ENCODE results near the gene CCDC68.

Gene CCDC68

DNA sequence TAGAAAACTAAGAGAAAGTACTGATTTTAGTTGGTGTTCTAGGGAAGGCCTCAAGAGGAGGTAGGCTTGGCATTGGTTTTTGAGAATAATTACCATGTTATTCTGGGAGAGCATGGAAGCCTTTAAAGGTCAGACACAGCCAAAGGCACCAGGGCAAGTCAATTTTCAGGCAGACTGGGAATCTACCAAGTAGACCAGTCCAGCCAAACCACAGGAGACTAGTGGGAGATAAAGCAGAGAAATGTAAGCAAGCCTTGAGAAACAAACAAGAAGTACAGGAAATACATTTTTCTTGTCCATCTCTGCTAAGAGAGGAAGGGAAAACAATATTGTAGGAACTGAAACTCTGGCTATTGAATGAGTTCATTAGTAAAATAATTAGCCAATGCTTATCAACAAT, 5.5 kb upstream of the CCDC68 start:
- CTCF ChIA-PET = interaction anchor here (0.7 to 1.3 kb wide), 2 partner anchors 18 to 285 kb away, joined by 3 to 5 read pairs; no protein-coding TSS in a partner anchor
- no peaks in the 10 kb centered on the region for H3K4me1 ChIP-seq (ENCODE audit: control insufficient read depth, insufficient read depth, low read length)

GRCh38 chr18:54962919-54963645, 3.8 kb upstream of the CCDC68 start:
- H3K4me3 ChIP-seq (ENCODE audit: low read depth, low read length) = no peak overlapping the region
- H3K27ac ChIP-seq (ENCODE audit: extremely low read depth, low read depth, low read length) = no peak overlapping the region
- no peaks in the 10 kb centered on the region for H3K9me3 ChIP-seq (ENCODE audit: control insufficient read depth, insufficient read depth, low read depth, low read length)
- H3K36me3 ChIP-seq (ENCODE audit: control insufficient read depth in 2 of 2, insufficient read depth in 1 of 2, low read length in 2 of 2) = no peaks in the 10 kb centered on the region
- ChIA-PET POLR2A (no interaction called here), CTCF (no interaction called here)
- H3K4me1 ChIP-seq (ENCODE audit: control insufficient read depth, insufficient read depth, low read length) = peaks cover 7% of the 10 kb centered on the region; the same call in 1 of the 2 replicates
- TF ChIP-seq ZFP37 (tag by site-specific recombination; IDR thresholded peaks at IDR 0.05) (no peak), GLIS2 (tag by site-specific recombination; IDR thresholded peaks at IDR 0.05) (no peak), ZIC2 (tag by site-specific recombination; IDR thresholded peaks at IDR 0.05) (no peak), ZNF140 (tag by site-specific recombination; IDR thresholded peaks at IDR 0.05) (no peak), HIC1 (tag by site-specific recombination; IDR thresholded peaks at IDR 0.05) (no peak)

More for the DNA sequence above, 5.5 kb upstream of the CCDC68 start:
- Histone ChIP-seq H3K9me3 (ENCODE audit: control insufficient read depth, insufficient read depth, low read depth, low read length) (no peaks in the 10 kb centered on the region), H3K4me3 (ENCODE audit: low read depth, low read length) (no peak overlapping the region), H3K36me3 (ENCODE audit: control insufficient read depth in 2 of 2, insufficient read depth in 1 of 2, low read length in 2 of 2) (no peaks in the 10 kb centered on the region), H3K27ac (ENCODE audit: extremely low read depth, low read depth, low read length) (no peak overlapping the region)
- TF ChIP-seq YY2 (tag by site-specific recombination; IDR thresholded peaks at IDR 0.05) (no peak), ZNF133 (tag by site-specific recombination; IDR thresholded peaks at IDR 0.05) (no peak), MEIS1 (CRISPR knock-in tag; IDR thresholded peaks at IDR 0.05; ENCODE audit: borderline replicate concordance) (no peak), KLF1 (tag by site-specific recombination; IDR thresholded peaks at IDR 0.05) (no peak), ZFP37 (tag by site-specific recombination; IDR thresholded peaks at IDR 0.05) (no peak), FEZF1 (tag by site-specific recombination; IDR thresholded peaks at IDR 0.05) (no peak), EGR2 (tag by site-specific recombination; IDR thresholded peaks at IDR 0.05; ENCODE audit: low read depth) (no peak), ZBTB17 (tag by site-specific recombination; IDR thresholded peaks at IDR 0.05) (no peak), ZNF391 (tag by site-specific recombination; IDR thresholded peaks at IDR 0.05; ENCODE audit: borderline replicate concordance, low read depth) (no peak), PRDM2 (tag by site-specific recombination; IDR thresholded peaks at IDR 0.05; ENCODE audit: borderline replicate concordance) (no peak), GLI2 (tag by site-specific recombination; IDR thresholded peaks at IDR 0.05; ENCODE audit: borderline replicate concordance, low read depth) (no peak), IKZF3 (tag by site-specific recombination; IDR thresholded peaks at IDR 0.05) (no peak), SP7 (tag by site-specific recombination; IDR thresholded peaks at IDR 0.05) (no peak), ZNF140 (tag by site-specific recombination; IDR thresholded peaks at IDR 0.05) (no peak), ZNF830 (tag by site-specific recombination; IDR thresholded peaks at IDR 0.05; ENCODE audit: low read depth) (no peak), ZNF510 (tag by site-specific recombination; IDR thresholded peaks at IDR 0.05; ENCODE audit: insufficient replicate concordance) (no peak), ZNF558 (tag by site-specific recombination; IDR thresholded peaks at IDR 0.05) (no peak)
- TF ChIP-seq, protein P1, sequence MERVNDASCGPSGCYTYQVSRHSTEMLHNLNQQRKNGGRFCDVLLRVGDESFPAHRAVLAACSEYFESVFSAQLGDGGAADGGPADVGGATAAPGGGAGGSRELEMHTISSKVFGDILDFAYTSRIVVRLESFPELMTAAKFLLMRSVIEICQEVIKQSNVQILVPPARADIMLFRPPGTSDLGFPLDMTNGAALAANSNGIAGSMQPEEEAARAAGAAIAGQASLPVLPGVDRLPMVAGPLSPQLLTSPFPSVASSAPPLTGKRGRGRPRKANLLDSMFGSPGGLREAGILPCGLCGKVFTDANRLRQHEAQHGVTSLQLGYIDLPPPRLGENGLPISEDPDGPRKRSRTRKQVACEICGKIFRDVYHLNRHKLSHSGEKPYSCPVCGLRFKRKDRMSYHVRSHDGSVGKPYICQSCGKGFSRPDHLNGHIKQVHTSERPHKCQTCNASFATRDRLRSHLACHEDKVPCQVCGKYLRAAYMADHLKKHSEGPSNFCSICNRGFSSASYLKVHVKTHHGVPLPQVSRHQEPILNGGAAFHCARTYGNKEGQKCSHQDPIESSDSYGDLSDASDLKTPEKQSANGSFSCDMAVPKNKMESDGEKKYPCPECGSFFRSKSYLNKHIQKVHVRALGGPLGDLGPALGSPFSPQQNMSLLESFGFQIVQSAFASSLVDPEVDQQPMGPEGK (tag by site-specific recombination; IDR thresholded peaks at IDR 0.05) = no peak
- POLR2A ChIA-PET = interaction anchor here (0.6 kb wide), 1 partner anchor 165 kb away, joined by 8 read pairs; no protein-coding TSS in a partner anchor

Measured in HEK293 (cell line).